8988T (cell line): ENCODE data around the gene TMEM253.

Experiments
- DNase-seq: peaks from one replicate; pipeline ENCODE4 v3.0.0; 2011

TMEM253 gene

GRCh38 chr14:21106176-21106497, 5.3 kb downstream of the TMEM253 start:
- no peak for DNase-seq

DNA sequence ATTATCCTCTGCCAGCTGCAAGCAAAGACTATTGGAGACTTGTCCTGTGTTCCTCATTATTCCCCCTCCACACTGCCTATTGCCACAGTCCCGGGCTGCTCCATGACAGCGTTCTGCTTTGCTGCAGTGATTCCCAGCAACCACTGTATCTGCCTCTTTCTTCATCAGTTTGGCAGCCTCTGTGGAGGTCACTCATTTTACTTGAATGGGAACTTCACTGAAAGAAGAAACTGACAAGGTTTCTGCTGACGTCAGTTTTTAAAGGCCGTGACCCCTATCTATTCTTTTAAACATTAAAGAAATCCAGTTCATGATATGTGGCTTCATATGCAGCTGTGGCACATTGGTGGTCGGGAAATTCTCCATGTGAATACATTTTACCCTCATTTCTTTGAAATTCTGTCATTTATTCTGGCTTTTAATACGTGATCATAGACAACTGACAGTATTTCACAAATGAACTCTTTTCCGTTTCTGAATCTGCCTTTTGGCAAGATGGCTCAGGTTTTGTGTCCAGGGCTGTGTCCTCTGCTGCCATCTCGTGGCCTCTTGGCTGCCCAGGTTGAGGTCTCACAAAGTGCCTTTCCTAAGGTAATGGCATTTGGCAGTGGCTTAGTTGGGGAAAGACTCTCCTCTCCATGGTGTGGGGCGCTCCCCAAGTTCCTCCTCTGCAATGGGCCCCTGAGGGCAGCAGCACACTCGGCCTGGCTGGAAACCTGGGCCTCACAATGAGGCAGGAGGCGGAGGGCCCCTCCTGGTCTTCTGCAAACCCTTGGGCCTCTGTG, 5.8 kb downstream of the TMEM253 start:
- no peak for DNase-seq

DNA sequence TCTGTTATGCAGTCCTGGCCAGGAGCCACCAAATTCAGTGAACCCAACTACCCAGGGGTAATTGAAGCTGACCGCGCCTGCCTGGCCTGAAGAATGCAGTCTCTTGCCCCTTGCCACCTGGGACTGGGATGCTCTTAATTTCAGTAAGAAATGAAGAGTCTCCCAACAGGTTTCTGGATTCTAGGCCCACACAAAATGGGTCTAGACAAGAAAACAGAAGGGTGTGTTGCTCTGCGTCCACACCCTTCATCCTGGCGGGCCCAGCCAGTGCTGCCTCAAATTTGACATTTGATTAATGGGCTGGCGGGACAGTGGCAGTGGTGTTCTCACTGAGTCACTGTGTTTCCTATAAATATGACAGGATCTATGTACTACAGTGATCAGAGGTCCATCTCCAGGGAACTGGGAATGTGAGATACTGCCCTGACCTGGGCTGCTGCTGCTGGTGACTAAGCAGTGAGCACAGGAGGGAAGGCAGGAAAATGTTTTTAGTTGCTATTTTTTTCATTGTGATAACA, 6.5 kb downstream of the TMEM253 start:
- no peak for DNase-seq

DNA sequence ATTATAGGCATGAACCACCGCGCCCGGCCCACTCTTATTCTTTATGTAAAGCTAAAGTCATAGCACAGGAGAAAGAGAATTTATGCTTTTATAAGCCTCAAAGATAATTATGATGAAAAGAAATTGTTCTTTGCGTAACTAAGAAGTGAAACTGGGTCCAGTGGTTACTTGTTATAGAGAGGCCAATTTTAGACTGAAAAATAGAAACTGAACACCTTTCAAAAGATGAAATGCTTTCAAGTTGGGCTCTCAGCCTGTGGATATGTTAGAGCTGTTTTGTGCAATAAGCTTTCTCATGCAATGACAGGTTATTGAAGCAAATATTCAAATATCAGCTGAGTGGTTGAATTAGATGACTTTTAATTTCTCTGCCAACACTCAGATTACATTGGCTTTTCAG, 7.9 kb downstream of the TMEM253 start:
- no peak for DNase-seq

DNA sequence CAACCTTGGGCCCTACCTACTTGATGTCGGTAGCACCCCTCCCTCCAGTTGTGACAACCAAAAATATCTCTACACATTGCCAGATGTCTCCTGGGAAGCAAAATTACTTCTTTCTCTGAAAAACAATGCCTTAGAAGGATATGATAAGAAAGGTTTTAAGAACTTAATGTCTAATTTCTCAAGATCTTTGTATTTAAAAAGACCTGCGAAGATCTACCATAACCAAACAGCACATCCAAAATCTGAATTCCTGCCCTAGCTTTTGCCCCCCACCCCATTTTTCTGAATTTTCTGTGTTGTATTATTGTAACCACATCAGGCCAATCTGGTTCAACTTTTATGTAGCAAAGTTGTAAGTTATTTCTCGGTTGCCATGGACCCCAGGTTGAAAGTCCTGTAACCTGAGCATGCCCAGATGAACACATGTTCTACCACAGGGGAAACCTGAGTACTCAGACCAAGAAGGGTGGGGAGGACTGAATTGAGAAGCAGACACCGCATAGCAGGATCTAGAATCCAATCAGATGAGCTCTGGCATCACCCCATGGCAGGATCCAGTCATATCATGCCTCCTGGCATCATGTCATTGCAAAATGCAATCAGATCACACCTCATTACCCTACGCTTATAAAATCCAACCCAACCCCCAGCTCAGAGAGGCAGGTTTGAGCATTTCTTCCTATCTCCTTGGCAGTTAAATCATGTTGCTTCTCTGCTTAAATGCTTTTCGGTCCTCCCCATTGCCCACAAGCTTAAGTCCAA, 8.7 kb downstream of the TMEM253 start:
- DNase-seq = no peak

DNA sequence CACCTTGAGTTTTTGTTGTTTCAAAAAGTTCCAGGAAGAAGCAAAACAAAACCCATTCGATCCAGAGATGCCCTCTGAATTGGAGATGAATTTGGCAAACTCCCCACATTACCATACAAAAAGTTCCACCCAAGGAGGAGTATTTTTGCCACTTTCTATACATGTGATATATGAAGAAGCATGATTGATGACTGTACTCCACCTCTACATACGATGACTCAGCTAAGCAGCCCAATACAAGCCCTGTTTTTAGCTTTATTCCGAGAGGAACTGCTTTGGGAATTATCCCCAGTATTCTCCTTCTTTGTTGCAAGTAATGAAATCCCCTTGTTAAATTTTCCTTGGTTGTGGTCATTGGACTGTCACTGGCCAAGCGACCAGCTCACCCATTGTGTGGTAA, 11.4 kb downstream of the TMEM253 start:
- DNase-seq = no peak

- DNase-seq = no peak
Measured at GRCh38 chr14:21113369-21113768, 12.5 kb downstream of the TMEM253 start.

DNA sequence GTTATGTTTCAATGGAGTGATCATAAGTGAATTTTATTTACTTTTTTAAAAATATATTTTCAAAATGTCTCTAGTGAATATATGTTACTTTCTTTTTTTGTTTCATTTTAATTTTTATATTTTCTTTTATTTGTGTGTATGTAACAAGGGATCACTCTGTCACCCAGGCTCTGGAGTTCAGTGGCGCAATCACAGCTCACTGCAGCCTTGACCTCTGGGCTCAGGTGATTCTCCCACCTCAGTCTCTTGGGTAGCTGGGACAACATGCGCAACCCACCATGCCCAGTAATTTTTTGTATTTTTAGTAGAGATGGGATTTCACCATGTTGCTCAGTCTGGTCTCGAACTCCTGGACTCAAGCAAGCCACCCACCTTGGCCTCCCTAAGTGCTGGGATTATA, 18.1 kb downstream of the TMEM253 start:
- DNase-seq = no peak

DNA sequence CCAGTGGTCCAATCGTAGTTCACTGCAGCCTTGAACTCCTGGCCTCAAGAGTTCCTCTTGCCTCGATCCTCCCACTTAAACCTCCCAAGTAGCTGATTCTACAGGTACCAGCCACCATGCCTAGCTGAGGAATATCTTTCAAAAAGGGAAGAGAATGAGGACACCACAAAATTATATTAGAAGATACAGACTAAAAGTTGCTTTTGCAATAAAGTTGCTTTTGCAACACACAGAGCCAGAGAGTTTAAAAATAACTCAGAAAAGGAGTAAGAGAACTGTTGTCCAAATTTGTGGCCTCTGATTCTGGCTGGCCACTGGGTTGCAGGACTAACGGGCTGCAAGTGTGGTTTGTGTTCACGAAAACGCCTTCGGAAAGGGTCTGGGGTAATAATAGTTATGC, 19.8 kb downstream of the TMEM253 start:
- DNase-seq = no peak

DNA sequence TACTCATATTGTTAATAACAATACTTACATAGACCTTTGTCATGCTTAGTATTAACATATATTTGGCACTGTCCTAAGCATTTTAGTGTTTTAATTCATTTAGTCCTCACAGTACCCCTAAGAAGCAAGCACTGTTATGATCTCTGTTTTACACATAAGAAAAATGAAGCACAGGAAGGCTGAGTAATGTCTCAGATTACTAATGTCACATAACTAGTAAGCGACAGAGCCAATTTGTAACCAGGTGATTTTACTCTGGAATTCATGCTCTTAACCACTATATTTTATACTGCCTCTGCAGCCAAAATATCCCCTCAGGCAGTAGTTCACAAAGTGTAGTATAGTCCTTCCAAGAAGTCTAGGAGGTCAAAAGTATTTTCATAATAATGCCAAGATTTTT, 20.3 kb downstream of the TMEM253 start:
- no peak for DNase-seq

- DNase-seq = no peak
Measured at GRCh38 chr14:21123429-21123828, 22.6 kb downstream of the TMEM253 start.

- no peak for DNase-seq
Measured at GRCh38 chr14:21133901-21134300, 33.0 kb downstream of the TMEM253 start.

GRCh38 chr14:21136024-21136423, 35.2 kb downstream of the TMEM253 start:
- no peak for DNase-seq

GRCh38 chr14:21142357-21142756, 41.5 kb downstream of the TMEM253 start:
- no peak for DNase-seq

- DNase-seq = no peak
Measured at GRCh38 chr14:21145437-21145836, 44.6 kb downstream of the TMEM253 start.

GRCh38 chr14:21149641-21150367, 48.9 kb downstream of the TMEM253 start:
- DNase-seq = no peak
